Liver (tissue), 9 donors: ENCODE results near the gene SHF. TPM values are rescaled to one million over a fixed set of nuclear protein-coding genes. Genes with fewer than 3 reads are reported as not detected.
A peak's percentile ranks its signal among the peaks of the same experiment; 100 is the strongest.

Experiments
- DNase-seq: peaks from one replicate; pipeline ENCODE4 v3.0.0-alpha.2; 2017; ENCODE audit warnings: low spot score
- H3K27ac ChIP-seq, 2 donors: one replicate each; pipeline ENCODE4 v1.7.0; 2013; ENCODE audit warnings: inconsistent platforms in 2 of 2, low read length in 2 of 2, control low read depth in 1 of 2, low read depth in 1 of 2, mild to moderate bottlenecking in 1 of 2
- H3K27me3 ChIP-seq, 4 donors: one replicate each; pipeline versions ENCODE4 v1.6.1 to v1.7.0; 2013; ENCODE audit warnings: low read length in 3 of 4, inconsistent platforms in 1 of 4, mild to moderate bottlenecking in 1 of 4, moderate library complexity in 1 of 4; ENCODE audit not compliant: control insufficient read depth in 4 of 4, insufficient read depth in 4 of 4
- H3K36me3 ChIP-seq, 4 donors: one replicate each; pipeline versions ENCODE4 v1.6.1 to v1.7.0; 2013; ENCODE audit warnings: low read length in 3 of 4, mild to moderate bottlenecking in 3 of 4, low read depth in 1 of 4, moderate library complexity in 1 of 4; ENCODE audit not compliant: control insufficient read depth in 4 of 4, insufficient read depth in 3 of 4
- H3K4me1 ChIP-seq, 4 donors: one replicate each; pipeline versions ENCODE4 v1.6.1 to v1.7.0; 2013; ENCODE audit warnings: low read length in 3 of 4, mild to moderate bottlenecking in 3 of 4, moderate library complexity in 1 of 4; ENCODE audit not compliant: control insufficient read depth in 4 of 4, insufficient read depth in 4 of 4
- H3K4me3 ChIP-seq, 3 donors: one replicate each; pipeline versions ENCODE4 v1.6.1 to v1.7.0; 2013; ENCODE audit warnings: low read length in 3 of 3, control low read depth in 1 of 3, low read depth in 1 of 3, mild to moderate bottlenecking in 1 of 3
- H3K9ac ChIP-seq, 2 donors: one replicate each; pipeline ENCODE4 v1.7.0; 2013; ENCODE audit warnings: low read length in 2 of 2, mild to moderate bottlenecking in 2 of 2, moderate library complexity in 2 of 2, control low read depth in 1 of 2, low read depth in 1 of 2
- H3K9me3 ChIP-seq, 4 donors: one replicate each; pipeline versions ENCODE4 v1.6.1 to v1.7.0; 2013; ENCODE audit warnings: low read length in 3 of 4; ENCODE audit not compliant: control insufficient read depth in 4 of 4
- EGR1 ChIP-seq, 2 donors: IDR thresholded peaks; 2 replicates each; pipeline ENCODE4 v1.6.1; 2016 to 2018; ENCODE audit warnings: antibody characterized with exemption in 2 of 2, low read depth in 2 of 2
- FOXA1 ChIP-seq: IDR thresholded peaks from 2 replicates; pipeline ENCODE4 v1.6.1; 2016; ENCODE audit warnings: antibody characterized with exemption
- FOXA2 ChIP-seq: IDR thresholded peaks from 2 replicates; pipeline ENCODE4 v1.6.1; 2016; ENCODE audit warnings: antibody characterized with exemption
- GABPA ChIP-seq, 2 donors: IDR thresholded peaks in 1 of 2; conservative IDR thresholded peaks in 1 of 2; 2 replicates each; pipeline ENCODE4 v1.6.1; 2016; ENCODE audit warnings: antibody characterized with exemption in 2 of 2, mild to moderate bottlenecking in 1 of 2, moderate library complexity in 1 of 2
- HNF4A ChIP-seq, 2 donors: conservative IDR thresholded peaks; 2 replicates each; pipeline ENCODE4 v1.6.1; 2016; ENCODE audit warnings: antibody characterized with exemption in 2 of 2, mild to moderate bottlenecking in 2 of 2
- HNF4G ChIP-seq: IDR thresholded peaks from 2 replicates; pipeline ENCODE4 v1.6.1; 2016; ENCODE audit warnings: antibody characterized with exemption
- JUND ChIP-seq, 2 donors: IDR thresholded peaks; 2 replicates each; pipeline ENCODE4 v1.6.1; 2016; ENCODE audit warnings: antibody characterized with exemption in 2 of 2
- NR2F2 ChIP-seq: IDR thresholded peaks from 2 replicates; pipeline ENCODE4 v1.6.1; 2016; ENCODE audit warnings: antibody characterized with exemption
- RAD21 ChIP-seq, 2 donors: IDR thresholded peaks; 2 replicates each; pipeline ENCODE4 v1.6.1; 2016; ENCODE audit warnings: antibody characterized with exemption in 2 of 2, mild to moderate bottlenecking in 2 of 2
- RXRA ChIP-seq, 2 donors: IDR thresholded peaks; 2 replicates each; pipeline ENCODE4 v1.6.1; 2017 to 2018; ENCODE audit warnings: antibody characterized with exemption in 2 of 2, mild to moderate bottlenecking in 1 of 2
- SP1 ChIP-seq: IDR thresholded peaks from 2 replicates; pipeline ENCODE4 v1.6.1; 2018; ENCODE audit warnings: antibody characterized with exemption, mild to moderate bottlenecking
- TAF1 ChIP-seq: conservative IDR thresholded peaks from 2 replicates; pipeline ENCODE4 v1.6.1; 2016; ENCODE audit warnings: antibody characterized with exemption, mild to moderate bottlenecking
- YY1 ChIP-seq: IDR thresholded peaks from 2 replicates; pipeline ENCODE4 v1.6.1; 2016; ENCODE audit warnings: antibody characterized with exemption, mild to moderate bottlenecking
- WGBS: extraction: QIAGEN DNeasy Blood & Tissue Kit; methylation state at CpG from one replicate; pipeline ENCODE4 v1.1.7; 2013; 5-methylcytosine and 5-hydroxymethylcytosine counted together
- polyA plus RNA-seq, 2 donors: library from polyadenylated mRNA; stranded (reverse) in 1 of 2; unstranded in 1 of 2; fragments of 200-250 nt in 1 of 2; fragments of >200 nt in 1 of 2; fragmentation: Nextera tagmentation in 1 of 2; extraction: Ambion mirVana in 1 of 2; gene quantifications; one replicate each; pipeline versions ENCODE4 v1.2.1 to v1.2.3, GENCODE V29; 2013 to 2015
- total RNA-seq, 2 donors: library from RNA; depleted of rRNA; stranded (reverse); fragments of >200 nt; gene quantifications; one replicate each; pipeline ENCODE4 v1.2.3, GENCODE V29; 2014
- TF ChIP-seq, protein P1 (sequence below): IDR thresholded peaks from 2 replicates; pipeline ENCODE4 v1.6.1; 2016; ENCODE audit warnings: antibody characterized with exemption
- TF ChIP-seq, protein P2 (sequence below): IDR thresholded peaks from 2 replicates; pipeline ENCODE4 v1.6.1; 2016; ENCODE audit warnings: antibody characterized with exemption
- TF ChIP-seq, protein P3 (sequence below): IDR thresholded peaks from 2 replicates; pipeline ENCODE4 v1.6.1; 2016; ENCODE audit warnings: antibody characterized with exemption
- TF ChIP-seq, protein P4 (sequence below): IDR thresholded peaks from 2 replicates; pipeline ENCODE4 v1.6.1; 2016; ENCODE audit warnings: antibody characterized with exemption, mild to moderate bottlenecking
- TF ChIP-seq, protein P5 (sequence below): fragments of 150-350 bp; IDR thresholded peaks from 2 replicates; pipeline ENCODE4 v1.5.1; 2017; ENCODE audit warnings: improper control_type of control experiment, low read depth, low read length; ENCODE audit not compliant: missing input control
- donor health status: healthy.
- donor health status: healthy.
- donor health status: healthy.
- donor health status: healthy.
- donor health status: healthy.

SHF gene
- total and polyA plus RNA-seq, 4 donors = 4.7 to 15.7 (median 10.1) TPM

DNA sequence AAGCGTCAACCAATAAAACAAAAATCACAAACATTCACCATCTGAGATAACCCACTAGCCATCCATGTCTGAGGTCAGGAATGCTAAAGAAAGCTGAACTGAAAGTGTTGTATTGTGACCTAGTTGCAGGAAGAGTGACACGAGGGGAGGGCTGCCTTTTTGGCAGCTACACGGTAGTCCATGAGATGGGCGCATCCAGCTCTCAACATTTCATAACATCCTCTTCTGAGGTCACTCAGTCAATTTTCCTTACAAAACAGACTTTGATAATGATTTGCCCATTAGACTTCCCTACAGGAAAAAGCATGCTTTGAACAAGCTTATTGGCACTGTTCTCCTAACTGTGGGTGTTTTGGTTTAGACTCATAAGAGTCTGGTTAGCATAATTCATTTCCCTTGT lies 15.4 kb upstream of the SHF start:
- Histone ChIP-seq H3K9me3 (no peaks in the 10 kb centered on the region), H3K4me3 (no peak overlapping the region), H3K9ac (no peak overlapping the region), H3K4me1 (peaks cover 3 to 34% (median 17%) of the 10 kb centered on the region in 4 donors), H3K27me3 (no peaks in the 10 kb centered on the region), H3K36me3 (no peaks in the 10 kb centered on the region), H3K27ac (peak overlapping the region; percentile 74 to 76)
- no peak for DNase-seq
- 19% methylated on average over 4 of the region's 4 CpGs for WGBS
- TF ChIP-seq, protein P1, sequence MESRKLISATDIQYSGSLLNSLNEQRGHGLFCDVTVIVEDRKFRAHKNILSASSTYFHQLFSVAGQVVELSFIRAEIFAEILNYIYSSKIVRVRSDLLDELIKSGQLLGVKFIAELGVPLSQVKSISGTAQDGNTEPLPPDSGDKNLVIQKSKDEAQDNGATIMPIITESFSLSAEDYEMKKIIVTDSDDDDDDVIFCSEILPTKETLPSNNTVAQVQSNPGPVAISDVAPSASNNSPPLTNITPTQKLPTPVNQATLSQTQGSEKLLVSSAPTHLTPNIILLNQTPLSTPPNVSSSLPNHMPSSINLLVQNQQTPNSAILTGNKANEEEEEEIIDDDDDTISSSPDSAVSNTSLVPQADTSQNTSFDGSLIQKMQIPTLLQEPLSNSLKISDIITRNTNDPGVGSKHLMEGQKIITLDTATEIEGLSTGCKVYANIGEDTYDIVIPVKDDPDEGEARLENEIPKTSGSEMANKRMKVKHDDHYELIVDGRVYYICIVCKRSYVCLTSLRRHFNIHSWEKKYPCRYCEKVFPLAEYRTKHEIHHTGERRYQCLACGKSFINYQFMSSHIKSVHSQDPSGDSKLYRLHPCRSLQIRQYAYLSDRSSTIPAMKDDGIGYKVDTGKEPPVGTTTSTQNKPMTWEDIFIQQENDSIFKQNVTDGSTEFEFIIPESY = peak; percentile 24
- TF ChIP-seq, protein P2, sequence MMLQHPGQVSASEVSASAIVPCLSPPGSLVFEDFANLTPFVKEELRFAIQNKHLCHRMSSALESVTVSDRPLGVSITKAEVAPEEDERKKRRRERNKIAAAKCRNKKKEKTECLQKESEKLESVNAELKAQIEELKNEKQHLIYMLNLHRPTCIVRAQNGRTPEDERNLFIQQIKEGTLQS = peak; percentile 5
- TF ChIP-seq RAD21 (IDR thresholded peaks at IDR 0.05) = no peak
- TF ChIP-seq HNF4A (conservative IDR thresholded peaks at IDR 0.05) = peak; percentile 35 to 64
- TF ChIP-seq EGR1 (IDR thresholded peaks at IDR 0.05; ENCODE audit: low read depth in 2 of 2) = no peak
- peak in 1 of 2 donors; percentile 40 for TF ChIP-seq JUND (IDR thresholded peaks at IDR 0.05)
- TF ChIP-seq, protein P3, sequence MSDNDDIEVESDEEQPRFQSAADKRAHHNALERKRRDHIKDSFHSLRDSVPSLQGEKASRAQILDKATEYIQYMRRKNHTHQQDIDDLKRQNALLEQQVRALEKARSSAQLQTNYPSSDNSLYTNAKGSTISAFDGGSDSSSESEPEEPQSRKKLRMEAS = peak; percentile 76
- peak; percentile 26 to 45 for TF ChIP-seq RXRA (IDR thresholded peaks at IDR 0.05)
- peak; percentile 65 for TF ChIP-seq SP1
- peak; percentile 55 for TF ChIP-seq NR2F2
- TF ChIP-seq YY1 = peak; percentile 18
- no peak for TF ChIP-seq FOXA1
- peak in 1 of 2 donors; percentile 22 for TF ChIP-seq GABPA (IDR thresholded peaks at IDR 0.05 in 1 of 2, conservative IDR thresholded peaks at IDR 0.05 in 1 of 2)
- no peak for TF ChIP-seq TAF1
- no peak for TF ChIP-seq HNF4G
- TF ChIP-seq, protein P4, sequence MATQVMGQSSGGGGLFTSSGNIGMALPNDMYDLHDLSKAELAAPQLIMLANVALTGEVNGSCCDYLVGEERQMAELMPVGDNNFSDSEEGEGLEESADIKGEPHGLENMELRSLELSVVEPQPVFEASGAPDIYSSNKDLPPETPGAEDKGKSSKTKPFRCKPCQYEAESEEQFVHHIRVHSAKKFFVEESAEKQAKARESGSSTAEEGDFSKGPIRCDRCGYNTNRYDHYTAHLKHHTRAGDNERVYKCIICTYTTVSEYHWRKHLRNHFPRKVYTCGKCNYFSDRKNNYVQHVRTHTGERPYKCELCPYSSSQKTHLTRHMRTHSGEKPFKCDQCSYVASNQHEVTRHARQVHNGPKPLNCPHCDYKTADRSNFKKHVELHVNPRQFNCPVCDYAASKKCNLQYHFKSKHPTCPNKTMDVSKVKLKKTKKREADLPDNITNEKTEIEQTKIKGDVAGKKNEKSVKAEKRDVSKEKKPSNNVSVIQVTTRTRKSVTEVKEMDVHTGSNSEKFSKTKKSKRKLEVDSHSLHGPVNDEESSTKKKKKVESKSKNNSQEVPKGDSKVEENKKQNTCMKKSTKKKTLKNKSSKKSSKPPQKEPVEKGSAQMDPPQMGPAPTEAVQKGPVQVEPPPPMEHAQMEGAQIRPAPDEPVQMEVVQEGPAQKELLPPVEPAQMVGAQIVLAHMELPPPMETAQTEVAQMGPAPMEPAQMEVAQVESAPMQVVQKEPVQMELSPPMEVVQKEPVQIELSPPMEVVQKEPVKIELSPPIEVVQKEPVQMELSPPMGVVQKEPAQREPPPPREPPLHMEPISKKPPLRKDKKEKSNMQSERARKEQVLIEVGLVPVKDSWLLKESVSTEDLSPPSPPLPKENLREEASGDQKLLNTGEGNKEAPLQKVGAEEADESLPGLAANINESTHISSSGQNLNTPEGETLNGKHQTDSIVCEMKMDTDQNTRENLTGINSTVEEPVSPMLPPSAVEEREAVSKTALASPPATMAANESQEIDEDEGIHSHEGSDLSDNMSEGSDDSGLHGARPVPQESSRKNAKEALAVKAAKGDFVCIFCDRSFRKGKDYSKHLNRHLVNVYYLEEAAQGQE = no peak
- TF ChIP-seq, protein P5, sequence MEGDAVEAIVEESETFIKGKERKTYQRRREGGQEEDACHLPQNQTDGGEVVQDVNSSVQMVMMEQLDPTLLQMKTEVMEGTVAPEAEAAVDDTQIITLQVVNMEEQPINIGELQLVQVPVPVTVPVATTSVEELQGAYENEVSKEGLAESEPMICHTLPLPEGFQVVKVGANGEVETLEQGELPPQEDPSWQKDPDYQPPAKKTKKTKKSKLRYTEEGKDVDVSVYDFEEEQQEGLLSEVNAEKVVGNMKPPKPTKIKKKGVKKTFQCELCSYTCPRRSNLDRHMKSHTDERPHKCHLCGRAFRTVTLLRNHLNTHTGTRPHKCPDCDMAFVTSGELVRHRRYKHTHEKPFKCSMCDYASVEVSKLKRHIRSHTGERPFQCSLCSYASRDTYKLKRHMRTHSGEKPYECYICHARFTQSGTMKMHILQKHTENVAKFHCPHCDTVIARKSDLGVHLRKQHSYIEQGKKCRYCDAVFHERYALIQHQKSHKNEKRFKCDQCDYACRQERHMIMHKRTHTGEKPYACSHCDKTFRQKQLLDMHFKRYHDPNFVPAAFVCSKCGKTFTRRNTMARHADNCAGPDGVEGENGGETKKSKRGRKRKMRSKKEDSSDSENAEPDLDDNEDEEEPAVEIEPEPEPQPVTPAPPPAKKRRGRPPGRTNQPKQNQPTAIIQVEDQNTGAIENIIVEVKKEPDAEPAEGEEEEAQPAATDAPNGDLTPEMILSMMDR = no peak
- TF ChIP-seq FOXA2 = no peak
